ENCODE results near the gene ANKH. TPM values are rescaled to one million over a fixed set of nuclear protein-coding genes. Genes with fewer than 3 reads are reported as not detected.
A peak's percentile ranks its signal among the peaks of the same experiment; 100 is the strongest.

Gene ANKH
- total and polyA plus RNA-seq, 2 of the 13 experiments (the other 11 are each of a cell fraction or from before 2014, with no cell fraction given), result 25.0 to 36.0 TPM

DNA sequence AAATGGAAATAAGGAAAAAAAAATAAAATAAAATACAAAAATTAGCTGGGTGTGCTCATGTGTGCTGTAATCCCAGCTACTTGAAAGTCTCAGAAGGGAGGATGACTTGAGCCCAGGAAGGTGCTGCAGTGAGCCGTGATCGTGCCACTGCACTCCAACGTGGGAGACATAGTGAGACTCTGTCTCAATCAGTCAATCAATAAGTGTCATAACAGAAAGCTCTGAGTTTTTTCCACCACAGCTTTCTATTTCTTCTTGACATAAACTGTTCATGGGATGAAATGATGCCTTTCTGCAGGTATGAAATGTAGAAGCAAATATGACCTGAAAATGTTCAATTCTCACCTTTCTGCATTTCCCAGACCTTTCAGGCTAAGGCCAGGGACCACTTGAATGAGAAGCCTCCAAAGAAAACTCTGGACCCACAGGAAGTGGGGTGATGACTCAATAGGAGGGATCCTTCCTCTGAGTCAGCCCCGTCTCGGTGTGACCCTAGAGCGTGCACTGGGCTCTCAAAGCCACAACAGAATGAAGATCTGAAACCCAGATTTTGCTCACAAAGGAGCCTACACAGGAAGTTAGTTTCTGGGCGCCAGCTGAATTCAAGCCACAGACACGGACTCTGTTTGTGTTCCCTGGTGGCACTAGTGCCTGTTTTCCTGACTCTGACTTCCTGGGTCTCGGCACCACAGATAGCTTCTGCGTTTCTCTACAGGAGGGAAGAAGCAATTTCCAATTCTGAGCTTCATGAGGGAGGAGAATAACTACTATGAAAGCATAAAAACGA lies 62.0 kb downstream of the ANKH start (continued):
- TF ChIP-seq HMG20A (CRISPR knock-in tag; IDR thresholded peaks at IDR 0.05; ENCODE audit: borderline replicate concordance) (0 out of 2 replicates have a peak, but pooled peaks have one; percentile 25), ZMYM3 (CRISPR knock-in tag; IDR thresholded peaks at IDR 0.05) (no peak), YEATS4 (CRISPR knock-in tag; IDR thresholded peaks at IDR 0.05; ENCODE audit: borderline replicate concordance) (no peak), MIER3 (CRISPR knock-in tag; IDR thresholded peaks at IDR 0.05; ENCODE audit: borderline replicate concordance) (no peak), SPEN (CRISPR knock-in tag; IDR thresholded peaks at IDR 0.05; ENCODE audit: low read depth) (no peak), TCF7 (IDR thresholded peaks at IDR 0.05; ENCODE audit: low read depth) (peak; percentile 22; the same call in 1 of the 2 replicates), KDM2A (CRISPR knock-in tag; IDR thresholded peaks at IDR 0.05; ENCODE audit: borderline replicate concordance, low read depth) (0 out of 2 replicates have a peak, but pooled peaks have one; percentile 19)
- TF ChIP-seq, protein P1, sequence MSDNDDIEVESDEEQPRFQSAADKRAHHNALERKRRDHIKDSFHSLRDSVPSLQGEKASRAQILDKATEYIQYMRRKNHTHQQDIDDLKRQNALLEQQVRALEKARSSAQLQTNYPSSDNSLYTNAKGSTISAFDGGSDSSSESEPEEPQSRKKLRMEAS (IDR thresholded peaks at IDR 0.05), result no peak
- TF ChIP-seq, protein P2, sequence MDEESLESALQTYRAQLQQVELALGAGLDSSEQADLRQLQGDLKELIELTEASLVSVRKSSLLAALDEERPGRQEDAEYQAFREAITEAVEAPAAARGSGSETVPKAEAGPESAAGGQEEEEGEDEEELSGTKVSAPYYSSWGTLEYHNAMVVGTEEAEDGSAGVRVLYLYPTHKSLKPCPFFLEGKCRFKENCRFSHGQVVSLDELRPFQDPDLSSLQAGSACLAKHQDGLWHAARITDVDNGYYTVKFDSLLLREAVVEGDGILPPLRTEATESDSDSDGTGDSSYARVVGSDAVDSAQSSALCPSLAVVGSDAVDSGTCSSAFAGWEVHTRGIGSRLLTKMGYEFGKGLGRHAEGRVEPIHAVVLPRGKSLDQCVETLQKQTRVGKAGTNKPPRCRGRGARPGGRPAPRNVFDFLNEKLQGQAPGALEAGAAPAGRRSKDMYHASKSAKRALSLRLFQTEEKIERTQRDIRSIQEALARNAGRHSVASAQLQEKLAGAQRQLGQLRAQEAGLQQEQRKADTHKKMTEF (CRISPR knock-in tag; IDR thresholded peaks at IDR 0.05), result peak; percentile 51; the same call in 1 of the 2 replicates
- TF ChIP-seq, protein P3, sequence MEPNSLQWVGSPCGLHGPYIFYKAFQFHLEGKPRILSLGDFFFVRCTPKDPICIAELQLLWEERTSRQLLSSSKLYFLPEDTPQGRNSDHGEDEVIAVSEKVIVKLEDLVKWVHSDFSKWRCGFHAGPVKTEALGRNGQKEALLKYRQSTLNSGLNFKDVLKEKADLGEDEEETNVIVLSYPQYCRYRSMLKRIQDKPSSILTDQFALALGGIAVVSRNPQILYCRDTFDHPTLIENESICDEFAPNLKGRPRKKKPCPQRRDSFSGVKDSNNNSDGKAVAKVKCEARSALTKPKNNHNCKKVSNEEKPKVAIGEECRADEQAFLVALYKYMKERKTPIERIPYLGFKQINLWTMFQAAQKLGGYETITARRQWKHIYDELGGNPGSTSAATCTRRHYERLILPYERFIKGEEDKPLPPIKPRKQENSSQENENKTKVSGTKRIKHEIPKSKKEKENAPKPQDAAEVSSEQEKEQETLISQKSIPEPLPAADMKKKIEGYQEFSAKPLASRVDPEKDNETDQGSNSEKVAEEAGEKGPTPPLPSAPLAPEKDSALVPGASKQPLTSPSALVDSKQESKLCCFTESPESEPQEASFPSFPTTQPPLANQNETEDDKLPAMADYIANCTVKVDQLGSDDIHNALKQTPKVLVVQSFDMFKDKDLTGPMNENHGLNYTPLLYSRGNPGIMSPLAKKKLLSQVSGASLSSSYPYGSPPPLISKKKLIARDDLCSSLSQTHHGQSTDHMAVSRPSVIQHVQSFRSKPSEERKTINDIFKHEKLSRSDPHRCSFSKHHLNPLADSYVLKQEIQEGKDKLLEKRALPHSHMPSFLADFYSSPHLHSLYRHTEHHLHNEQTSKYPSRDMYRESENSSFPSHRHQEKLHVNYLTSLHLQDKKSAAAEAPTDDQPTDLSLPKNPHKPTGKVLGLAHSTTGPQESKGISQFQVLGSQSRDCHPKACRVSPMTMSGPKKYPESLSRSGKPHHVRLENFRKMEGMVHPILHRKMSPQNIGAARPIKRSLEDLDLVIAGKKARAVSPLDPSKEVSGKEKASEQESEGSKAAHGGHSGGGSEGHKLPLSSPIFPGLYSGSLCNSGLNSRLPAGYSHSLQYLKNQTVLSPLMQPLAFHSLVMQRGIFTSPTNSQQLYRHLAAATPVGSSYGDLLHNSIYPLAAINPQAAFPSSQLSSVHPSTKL (CRISPR knock-in tag; IDR thresholded peaks at IDR 0.05), result peak; percentile 55; the same call in 1 of the 2 replicates
- TF ChIP-seq, protein P4, sequence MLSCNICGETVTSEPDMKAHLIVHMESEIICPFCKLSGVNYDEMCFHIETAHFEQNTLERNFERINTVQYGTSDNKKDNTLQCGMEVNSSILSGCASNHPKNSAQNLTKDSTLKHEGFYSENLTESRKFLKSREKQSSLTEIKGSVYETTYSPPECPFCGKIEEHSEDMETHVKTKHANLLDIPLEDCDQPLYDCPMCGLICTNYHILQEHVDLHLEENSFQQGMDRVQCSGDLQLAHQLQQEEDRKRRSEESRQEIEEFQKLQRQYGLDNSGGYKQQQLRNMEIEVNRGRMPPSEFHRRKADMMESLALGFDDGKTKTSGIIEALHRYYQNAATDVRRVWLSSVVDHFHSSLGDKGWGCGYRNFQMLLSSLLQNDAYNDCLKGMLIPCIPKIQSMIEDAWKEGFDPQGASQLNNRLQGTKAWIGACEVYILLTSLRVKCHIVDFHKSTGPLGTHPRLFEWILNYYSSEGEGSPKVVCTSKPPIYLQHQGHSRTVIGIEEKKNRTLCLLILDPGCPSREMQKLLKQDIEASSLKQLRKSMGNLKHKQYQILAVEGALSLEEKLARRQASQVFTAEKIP (CRISPR knock-in tag; IDR thresholded peaks at IDR 0.05; ENCODE audit: borderline replicate concordance), result no peak
